NCI-H2171 (cell line): ENCODE data around the gene SEC61A1.

Experiments used
- DNase-seq: peaks from one replicate; lab custom pipeline; 2025; lab: John Stamatoyannopoulos, UW

SEC61A1 gene

GRCh38 chr3:128060473-128061381, 8.5 kb downstream of the SEC61A1 start:
- no peak for DNase-seq

GRCh38 chr3:128062033-128062745, 10.0 kb downstream of the SEC61A1 start:
- DNase-seq: no peak

GRCh38 chr3:128063865-128064264, 11.6 kb downstream of the SEC61A1 start:
- DNase-seq: no peak

GRCh38 chr3:128064962-128065361, 12.7 kb downstream of the SEC61A1 start:
- no peak for DNase-seq

GRCh38 chr3:128066114-128066513, 13.9 kb downstream of the SEC61A1 start:
- peak; percentile 90 for DNase-seq

GRCh38 chr3:128066676-128067075, 14.4 kb downstream of the SEC61A1 start:
- no peak for DNase-seq

GRCh38 chr3:128067489-128067888, 15.3 kb downstream of the SEC61A1 start:
- no peak for DNase-seq

GRCh38 chr3:128068156-128068620, 16.0 kb downstream of the SEC61A1 start:
- no peak for DNase-seq

- no peak for DNase-seq
These were observed 17.0 kb downstream of the SEC61A1 start for GRCh38 chr3:128069271-128069670.

- DNase-seq: no peak
These were observed 18.8 kb downstream of the SEC61A1 start for GRCh38 chr3:128070898-128071591.

GRCh38 chr3:128071771-128072453, 19.7 kb downstream of the SEC61A1 start:
- no peak for DNase-seq

GRCh38 chr3:128072454-128073184, 20.4 kb downstream of the SEC61A1 start:
- no peak for DNase-seq

GRCh38 chr3:128073185-128073725, 21.0 kb downstream of the SEC61A1 start:
- no peak for DNase-seq

GRCh38 chr3:128073807-128074206, 21.6 kb downstream of the SEC61A1 start:
- DNase-seq: no peak

- peak; percentile 57 for DNase-seq
These were observed 22.7 kb downstream of the SEC61A1 start for GRCh38 chr3:128074851-128075521.

GRCh38 chr3:128075522-128076482, 23.6 kb downstream of the SEC61A1 start:
- peak; percentile 83 for DNase-seq

GRCh38 chr3:128076483-128077201, 24.4 kb downstream of the SEC61A1 start:
- DNase-seq: peak; percentile 11

GRCh38 chr3:128077202-128077624, 25.0 kb downstream of the SEC61A1 start:
- no peak for DNase-seq
